NCI-H526 treated with DMSO at 0.1 percent for 48 hours (cell line): ENCODE data around the gene PACS1.

ENCODE experiments used
- DNase-seq: peaks from one replicate; lab custom pipeline; 2025; lab: John Stamatoyannopoulos, UW

The PACS1 gene

DNA sequence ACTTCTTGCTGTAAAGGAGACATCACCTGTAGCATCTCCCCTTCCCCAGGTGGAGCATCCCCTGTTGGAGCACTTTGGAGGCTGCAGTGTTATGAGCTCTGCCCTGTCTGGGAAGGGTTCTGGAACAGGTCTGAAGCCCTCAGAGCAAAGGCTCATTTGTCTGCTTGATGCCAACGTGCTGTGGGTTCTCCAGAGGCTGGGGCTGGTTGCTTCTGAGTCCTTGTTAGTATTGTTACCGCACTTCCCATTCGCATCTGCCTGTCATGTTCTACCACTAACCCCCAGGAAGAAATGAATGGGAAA, 73.1 kb downstream of the PACS1 start:
- no peak for DNase-seq

DNA sequence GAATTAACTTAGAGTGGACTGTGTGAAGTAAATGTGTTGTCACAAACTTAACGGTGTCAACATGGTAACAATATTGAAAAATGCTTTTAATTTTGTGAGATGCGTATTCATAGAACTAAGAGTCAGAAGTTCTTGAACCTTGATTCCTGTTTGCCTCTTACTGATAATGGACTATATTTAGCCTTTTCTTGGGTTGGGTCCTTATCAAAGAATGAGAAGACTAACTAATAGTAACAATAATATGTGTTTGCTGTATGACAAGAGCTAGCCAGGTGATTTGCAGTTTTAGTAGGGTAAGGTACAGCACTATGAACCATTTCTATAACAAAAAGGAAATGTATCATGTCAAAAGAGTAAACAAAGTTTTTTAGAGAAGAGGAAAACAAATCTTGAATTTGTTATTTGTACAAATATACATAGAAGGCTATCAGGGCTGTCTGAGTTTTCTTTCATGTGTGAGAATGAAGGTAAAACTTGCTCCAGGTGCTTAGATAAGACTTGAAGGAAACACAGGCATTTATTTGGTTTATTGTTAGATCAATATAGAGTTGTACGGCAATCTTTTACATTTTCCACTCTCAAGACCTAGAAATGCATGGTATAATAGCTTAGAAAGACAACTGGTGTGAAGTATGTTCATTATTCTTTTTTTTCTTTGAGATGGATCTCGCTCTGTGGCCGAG, 74.1 kb downstream of the PACS1 start:
- no peak for DNase-seq

DNA sequence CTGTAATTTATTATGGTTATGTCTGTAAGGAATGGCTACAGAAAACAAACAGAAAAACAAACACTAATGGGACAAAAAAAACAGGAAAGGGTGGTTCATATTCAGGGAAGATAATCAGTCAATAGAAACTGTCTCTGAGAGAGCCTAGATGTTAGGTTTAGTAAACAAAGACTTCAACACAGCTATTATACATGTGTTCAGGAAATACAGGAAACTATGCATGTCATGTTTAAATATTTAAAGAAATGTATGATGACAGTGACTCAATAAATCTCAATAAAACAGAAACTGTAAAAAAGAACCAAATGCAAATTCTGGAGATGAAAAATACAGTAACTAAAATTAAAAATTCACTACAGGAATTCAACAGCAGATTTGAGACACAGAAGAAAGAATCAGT, 76.0 kb downstream of the PACS1 start:
- DNase-seq = no peak

DNA sequence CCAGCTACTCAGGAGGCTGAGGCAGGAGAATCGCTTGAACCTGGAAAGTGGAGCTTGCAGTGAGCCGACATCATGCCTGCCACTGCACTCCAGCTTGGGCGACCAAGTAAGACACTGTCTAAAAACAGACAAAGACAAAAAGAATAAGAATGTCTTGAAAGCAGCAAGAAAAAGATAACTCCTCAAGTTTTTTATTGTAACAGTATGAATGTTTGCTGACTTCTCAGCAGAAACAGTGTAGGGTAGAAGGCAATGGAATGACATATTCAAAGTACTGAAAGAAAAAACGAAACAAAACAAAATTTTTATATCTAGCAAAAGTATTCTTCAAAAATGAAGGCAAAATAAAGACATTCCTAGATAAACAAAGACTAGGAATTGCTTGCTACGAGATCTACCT, 76.9 kb downstream of the PACS1 start:
- DNase-seq = no peak

DNA sequence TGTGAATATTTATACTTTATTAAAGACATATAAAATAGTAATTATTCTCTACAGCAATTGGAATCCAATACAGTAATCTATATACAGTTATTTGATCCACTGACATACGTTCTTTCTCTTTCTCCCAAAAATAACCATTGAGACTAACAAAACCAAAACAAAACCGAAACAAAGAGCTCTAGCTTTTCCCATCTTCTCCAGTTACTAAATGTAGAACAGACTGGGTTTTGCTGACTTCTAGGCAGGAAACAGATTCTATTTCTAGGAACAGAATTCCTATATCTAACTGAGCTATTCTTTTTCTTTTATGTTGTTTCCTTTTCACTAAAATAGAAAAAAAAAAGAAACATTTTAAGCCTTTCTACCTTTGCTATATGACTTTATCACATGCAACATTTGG, 80.1 kb downstream of the PACS1 start:
- DNase-seq = no peak

DNA sequence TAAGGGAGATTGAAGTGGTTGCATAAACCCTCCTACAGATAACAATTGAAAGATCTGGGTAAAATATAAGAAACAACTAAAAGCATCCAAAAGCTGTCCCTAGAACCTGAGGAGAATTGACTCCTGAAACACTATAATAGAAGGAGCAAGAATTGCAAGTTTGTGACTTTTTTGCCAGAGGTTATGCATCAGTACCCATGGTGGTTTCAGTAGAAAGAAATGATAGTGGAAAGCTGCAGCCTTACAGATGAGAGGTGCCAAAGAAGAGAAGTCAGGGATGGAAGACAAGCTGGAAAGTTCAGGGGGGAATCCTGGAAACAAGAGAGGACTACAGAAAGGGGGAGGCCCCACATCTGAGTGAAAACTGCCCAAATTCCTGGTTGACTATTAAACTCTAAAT, 80.7 kb downstream of the PACS1 start:
- no peak for DNase-seq

DNA sequence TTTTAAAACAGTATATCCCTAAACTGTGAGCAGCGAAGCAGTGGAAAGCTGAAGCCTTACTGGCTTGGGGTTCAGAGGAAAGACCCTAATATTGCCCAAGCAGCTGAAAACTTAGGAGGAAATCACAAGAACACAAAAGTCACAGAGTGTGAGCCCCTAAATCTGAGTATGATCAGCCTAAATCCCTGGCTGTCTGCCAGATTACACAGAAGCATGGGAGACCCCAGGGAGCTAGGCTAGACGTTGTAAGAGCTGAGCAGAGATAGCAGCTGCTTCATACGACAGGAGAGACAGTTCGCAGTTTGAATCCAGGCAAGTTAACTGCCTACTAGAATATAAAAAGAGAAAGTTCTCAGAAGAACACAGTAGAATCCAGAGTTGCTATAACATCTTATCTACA, 81.2 kb downstream of the PACS1 start:
- DNase-seq = no peak

DNA sequence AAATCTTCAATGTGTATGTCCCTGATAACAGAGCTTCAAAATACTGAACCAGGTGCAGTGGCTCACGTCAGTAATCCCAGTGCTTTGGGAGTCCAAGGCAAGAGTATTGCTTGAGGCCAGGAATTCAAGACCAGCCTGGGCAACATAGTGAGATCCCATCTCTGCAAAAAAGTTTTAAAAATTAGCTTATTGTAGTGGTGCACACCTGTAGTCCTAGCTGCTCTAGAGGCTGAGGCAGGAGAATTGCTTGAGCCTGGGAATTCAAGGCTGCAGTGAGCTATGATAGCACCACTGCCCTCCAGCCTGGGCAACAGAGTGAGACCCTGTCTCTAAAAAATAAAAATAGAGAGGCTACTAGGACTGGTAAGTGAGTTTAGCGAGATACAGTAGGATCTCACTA, 84.0 kb downstream of the PACS1 start:
- DNase-seq = no peak

DNA sequence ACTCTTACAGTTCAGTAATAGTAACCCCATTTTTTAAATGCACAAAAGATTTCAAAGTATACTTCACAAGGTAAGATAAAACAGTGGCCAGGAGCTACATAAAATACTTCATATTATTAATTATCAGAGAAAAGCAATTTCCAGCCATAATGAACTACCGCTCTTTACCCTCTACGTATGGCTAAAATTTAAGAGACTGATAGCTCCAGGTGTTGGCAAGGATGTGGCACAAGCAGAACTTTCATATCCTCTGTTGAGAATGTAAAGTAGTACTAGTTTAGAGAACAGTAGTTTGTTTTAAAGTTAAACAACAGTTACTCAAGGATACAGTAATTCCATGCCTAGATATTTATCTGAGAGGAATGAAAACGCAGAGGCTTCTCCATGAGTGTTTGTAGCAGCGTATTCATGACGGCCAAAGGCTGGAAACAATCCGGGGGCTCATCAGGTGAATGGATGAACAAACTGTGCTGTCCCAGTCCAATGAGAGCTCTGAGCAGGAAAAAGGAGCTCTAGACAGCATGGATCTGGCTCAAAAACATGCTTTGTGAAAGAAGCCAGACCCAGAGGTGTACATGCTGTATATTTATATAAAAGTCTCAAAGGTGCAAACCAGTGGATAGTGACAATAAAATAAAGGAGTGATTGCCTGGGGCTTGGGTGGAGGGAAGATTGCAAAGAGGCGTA, 85.5 kb downstream of the PACS1 start:
- DNase-seq = no peak

DNA sequence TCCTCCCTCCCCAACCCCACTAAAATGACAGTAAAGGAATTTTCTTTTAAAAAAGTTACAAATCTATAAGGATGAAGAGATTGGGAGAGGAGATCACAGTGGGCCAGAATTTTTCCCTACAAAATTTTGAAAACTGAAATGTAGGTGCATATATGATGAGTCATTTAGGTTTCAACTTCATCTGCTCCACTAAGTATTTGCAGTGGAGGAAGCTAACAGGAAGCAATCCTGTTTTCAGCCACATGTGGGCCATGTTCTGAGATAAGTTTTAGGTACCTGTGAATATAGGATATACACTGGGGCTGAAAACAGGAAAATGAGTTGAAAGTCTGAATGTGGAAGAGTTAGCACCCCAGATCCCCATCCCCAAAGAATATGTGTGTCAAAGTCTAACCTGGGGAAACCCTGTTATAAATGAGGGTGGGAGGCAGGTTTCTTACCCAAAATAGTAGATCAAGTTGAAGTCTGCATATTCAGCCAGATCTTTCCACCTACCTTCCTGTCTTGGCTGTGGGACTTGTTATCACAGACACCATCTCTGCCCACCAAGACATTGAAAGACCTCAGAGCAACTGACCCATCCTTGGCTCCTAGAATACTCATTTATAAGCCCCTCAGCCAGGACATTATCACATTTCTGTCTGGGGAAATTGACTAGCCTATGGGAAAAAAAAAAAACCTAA, 87.3 kb downstream of the PACS1 start:
- no peak for DNase-seq

DNA sequence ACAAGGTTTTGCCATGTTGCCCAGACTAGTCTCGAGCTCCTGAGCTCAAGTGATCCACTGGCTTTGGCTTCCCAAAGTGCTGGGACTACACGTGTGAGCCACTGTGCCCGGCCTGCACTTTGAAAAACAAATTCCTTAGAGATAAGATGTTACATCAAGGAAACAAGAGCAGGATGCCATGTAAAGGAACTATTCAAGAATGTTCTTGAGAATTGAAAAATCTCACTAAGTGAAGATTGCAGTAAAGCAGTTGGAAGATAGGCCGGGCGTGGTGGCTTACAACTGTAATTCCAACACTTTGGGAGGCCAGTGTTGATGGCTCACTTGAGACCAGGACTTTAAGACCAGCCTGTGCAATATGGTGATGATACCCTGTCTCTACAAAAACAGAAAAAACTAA, 88.1 kb downstream of the PACS1 start:
- DNase-seq = no peak

DNA sequence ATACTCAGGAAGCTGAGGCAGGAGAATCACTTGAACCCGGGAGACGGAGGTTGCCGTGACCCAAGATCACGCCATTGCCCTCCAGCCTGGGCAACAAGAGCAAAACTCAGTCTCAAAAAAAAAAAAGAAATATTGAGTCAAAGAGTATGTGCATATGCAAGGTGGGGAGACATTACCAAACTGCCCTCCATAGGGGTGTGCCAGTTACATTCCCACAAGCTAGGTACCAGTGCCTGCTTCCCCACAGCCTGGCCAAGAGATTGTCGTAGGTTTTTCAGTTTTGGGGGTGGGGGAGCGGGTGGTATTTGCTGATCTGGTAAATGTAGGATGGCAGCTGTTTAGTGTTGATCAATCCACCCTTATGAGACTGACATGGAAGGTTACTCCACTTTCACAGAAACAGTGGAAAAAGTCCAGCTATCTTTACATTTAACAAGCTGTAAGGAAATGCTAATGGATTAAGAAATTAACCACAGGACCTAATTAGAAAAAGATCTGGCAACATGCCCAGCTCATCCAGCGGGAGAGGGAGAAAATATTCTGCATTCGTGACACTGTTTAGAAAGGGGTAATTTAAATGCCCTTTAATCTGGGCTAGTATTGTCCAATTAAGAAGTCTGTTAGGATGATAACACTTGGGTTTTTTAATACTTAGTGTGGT, 89.4 kb downstream of the PACS1 start:
- no peak for DNase-seq

DNA sequence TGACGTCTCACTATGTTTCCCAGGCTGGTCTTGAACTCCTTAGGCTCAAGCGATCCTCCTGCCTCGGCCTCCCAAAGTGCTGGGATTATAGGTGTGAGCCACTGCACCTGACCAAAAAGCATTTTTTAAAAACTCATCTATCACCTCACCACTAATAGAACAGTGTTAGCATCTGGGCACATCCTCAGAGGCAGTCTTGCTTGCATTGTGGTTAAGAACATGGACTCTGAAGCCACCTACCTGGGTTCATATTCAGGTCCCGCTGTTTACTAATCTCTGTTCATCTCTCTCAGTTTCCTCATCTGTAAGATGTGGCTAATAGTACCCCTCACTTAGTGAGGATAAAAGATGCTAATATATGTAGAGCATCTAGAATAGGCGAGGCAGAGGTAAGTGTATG, 90.6 kb downstream of the PACS1 start:
- no peak for DNase-seq

DNA sequence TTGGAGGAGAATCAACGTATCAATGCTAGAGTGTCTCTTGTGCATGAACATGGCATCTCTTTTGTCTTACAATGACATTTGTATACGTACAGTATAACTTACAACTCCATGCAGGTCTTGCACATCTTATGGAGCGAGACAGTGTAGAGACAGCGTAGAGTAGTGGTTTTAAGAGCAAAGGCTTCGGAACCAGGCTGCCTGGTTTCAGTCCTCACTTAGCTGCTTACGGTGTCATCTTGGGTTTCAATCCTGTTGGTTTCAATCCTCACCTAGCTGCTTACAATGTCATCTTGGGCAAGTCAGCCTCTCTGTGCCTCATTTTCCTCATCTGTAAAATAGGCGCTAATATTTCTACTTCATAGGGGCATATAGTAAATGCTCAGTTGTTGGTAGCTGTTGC, 98.2 kb downstream of the PACS1 start:
- no peak for DNase-seq

DNA sequence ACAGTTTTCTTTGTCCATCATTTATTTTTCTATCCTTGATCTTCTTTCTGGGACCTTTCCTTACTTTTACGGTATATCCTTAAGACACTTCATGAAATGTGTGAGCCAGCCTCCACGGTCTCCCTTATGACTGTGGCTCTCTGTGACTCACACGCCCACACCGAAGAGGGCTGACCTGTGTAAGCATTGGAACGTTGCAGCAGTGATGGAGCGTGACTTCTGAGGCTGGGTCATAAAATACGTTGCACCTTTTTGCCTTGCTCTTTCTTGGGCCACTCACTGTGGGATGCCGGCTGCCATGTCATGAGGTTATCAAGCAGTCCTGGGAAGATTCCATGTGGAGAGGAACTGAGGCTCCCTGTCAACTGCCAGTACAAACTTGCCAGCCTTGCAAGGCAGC, 102.1 kb downstream of the PACS1 start:
- no peak for DNase-seq

DNA sequence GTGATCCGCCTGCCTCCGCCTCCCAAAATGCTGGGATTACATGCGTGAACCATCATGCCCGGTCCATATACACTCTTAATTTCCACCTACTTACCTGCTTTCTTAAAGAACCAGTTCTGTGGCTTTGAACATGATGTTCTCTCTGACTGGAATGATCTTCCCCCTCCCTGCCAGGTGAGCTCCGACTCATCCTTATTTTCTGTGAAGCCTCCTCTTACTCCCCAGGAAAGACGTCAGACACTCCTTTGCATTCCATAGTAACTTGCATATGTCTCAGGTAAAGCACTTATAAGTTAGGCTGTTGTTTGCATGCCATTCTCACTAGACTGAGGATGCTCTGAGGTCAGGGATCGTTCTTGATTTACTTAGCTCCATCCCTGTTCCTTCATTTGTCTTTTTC, 106.6 kb downstream of the PACS1 start:
- no peak for DNase-seq

DNA sequence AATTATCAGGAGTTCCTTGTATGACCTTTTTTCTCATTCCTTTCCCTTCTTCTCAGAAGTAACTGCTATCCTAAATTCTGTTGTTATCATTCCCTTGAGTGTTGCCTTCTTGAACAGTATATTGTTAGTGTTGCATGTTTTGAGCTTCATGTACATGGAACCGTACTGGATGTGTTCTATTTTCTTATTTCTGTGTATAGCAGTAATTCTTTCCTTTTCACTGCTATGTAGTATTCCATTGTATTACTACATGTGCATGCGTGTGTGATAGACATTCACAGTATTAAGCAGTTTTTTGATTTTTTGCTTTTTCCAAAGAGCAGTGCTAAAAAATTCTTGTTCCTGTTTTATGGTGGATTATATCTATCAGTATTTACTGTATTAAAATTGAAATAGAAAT, 108.1 kb downstream of the PACS1 start:
- DNase-seq = no peak

DNA sequence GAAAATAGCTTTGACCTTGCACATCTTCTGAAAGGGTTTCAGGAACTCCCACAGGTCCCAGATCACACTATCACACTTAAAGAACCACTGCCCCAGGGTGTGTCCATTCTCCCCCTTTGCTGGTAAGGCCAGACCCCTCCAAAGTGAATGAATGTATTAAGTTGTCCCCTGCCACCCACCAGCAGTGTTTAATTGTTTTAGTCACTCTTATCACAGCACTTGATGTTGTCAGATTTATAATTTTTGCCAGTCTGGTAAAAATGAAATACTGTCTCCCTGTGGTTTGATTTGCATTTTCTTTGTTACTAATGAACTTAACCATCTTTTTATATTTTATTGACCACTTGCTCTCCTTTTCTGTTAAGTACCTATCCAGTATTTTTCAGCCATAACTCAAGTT, 108.8 kb downstream of the PACS1 start:
- DNase-seq = no peak

DNA sequence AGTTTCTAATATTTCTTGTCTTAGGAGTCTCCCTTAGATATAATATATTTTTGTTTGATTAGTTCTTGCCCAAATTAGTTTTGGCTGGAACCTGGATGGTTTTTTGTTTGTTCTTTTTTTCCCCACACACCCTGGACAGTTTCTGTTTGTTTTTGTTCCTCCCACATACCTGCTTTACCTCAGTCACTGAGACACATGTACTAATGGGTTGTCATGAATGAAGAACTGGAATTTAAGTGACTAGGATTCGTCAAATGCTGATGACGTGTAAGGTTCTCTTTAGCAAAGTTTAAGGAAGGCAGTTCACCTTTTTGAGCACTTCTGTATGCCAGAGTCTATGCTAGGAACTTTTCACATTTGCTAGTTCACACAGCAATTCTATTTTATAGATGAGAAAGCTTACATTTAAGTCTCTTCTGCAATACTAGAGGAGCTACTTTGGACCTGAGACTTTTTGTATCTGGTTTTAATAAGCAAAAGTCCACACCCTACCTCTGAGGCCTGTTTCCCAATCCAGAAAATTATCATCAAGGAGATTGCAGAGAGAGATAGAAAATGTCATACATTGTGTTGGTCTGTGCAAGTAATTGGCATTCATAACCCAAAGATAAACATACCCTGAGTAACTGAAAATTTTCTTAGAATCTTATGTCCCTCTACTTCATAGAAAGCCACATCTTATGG, 111.7 kb downstream of the PACS1 start:
- no peak for DNase-seq

DNA sequence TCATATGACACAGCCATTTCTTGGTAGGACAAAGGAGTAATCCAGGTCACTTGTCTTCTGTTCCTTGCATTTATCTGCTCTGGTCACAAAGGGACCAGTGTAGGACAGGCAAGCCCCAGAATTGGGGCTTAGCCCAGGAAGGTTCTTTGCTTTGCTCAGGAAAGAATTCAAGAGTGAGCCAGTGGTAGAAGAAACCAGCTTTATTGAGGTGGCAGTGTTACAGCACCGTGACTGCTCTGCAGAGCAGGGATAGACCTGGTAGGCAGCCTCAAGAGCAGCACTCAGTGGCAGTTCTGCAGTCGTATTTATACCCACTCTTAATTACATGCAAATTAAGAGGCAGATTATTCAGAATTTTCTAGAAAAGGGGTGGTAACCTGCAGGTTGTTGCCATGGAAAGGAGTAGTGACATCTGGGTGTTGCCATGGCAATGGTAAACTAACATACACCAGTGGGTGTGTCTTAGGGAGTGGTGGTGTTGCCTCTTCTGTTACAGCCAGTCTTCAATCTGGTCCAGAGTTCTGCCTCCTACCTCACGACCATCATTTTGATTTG, 113.5 kb downstream of the PACS1 start:
- no peak for DNase-seq

DNA sequence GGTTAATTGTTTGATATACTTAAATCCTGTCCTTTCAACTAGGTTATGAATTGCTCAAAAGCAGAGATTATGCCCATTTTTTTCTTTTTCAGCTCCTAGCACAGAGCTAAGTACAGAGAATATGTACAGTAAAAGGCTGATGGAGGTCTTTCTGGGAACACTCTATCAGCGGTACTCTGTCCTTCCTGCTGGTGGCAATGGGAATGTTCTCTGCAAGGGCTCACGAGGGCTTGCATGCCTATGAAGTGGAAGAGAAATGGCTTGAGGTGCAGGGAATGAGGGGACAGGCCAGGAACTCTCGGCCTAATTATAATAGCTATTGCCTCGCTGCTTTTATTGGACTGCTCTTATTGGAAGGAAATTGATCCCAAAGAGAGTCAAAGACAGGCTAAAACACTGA, 114.7 kb downstream of the PACS1 start:
- no peak for DNase-seq

DNA sequence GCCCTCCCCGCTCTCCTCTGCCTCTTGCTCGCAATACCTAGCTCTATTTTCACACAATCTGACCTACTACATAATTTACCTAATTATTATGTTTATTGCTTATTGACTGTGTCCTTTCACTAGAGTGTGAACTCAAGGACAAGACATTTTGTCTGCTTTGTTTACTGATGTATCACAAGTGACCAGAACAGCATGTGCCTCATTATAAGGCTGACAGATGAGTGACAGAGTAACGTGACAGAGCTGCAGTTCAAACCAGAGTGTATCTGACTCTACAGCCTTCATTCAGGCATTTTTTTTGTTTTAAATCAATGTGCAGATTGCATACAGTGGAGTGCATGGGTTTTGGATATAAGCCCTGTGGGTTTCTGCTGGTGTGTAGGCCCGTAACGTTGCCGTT, 116.4 kb downstream of the PACS1 start:
- DNase-seq = no peak
